A549 treated with CORT108297 at 1 μM for 4 hours (cell line): ENCODE results near the gene NAV1. TPM values are rescaled to one million over a fixed set of nuclear protein-coding genes. Genes with fewer than 3 reads are reported as not detected.

Source experiments
- total RNA-seq: library from RNA; stranded (reverse); fragments of 200-300 nt; extraction: Qiagen RNA extraction; gene quantifications from 5 replicates; pipeline ENCODE4 v1.2.3, GENCODE V29; 2022

The NAV1 gene
- total RNA-seq = 6.5 to 13.9 TPM (median 10.0 TPM) in 5 replicates

GRCh38 chr1:201538612-201539551 is at the start of gene NAV1:
TSS of gene NAV1 (plus strand) at chr1:201539127. CDS start at chr1:201622885, 83,758 bp downstream.

GRCh38 chr1:201506557-201507359 is 32.2 kb upstream of the NAV1 start, which contains the start of gene CSRP1:
TSS of gene CSRP1 (minus strand) at chr1:201507123. CDS start at chr1:201496303, 10,820 bp downstream.

Other genes starting within 250 kb of the NAV1 start
- 0.10 TPM in 1 of 5 replicates, not detected in the others for gene TNNT2, start 161.4 kb upstream of the NAV1 start, total RNA-seq
- gene LAD1, start 139.8 kb upstream of the NAV1 start, total RNA-seq = 0.43 to 0.80 TPM (median 0.54 TPM) in 5 replicates
- gene TNNI1, start 117.4 kb upstream of the NAV1 start, total RNA-seq = not detected in 5 replicates
- gene PHLDA3, start 69.9 kb upstream of the NAV1 start, total RNA-seq = 91.4 to 194 TPM (median 156 TPM) in 5 replicates
- gene CSRP1, start 32.0 kb upstream of the NAV1 start, total RNA-seq = 417 to 597 TPM (median 424 TPM) in 5 replicates